K562 (cell line): ENCODE measurements around the gene APBA2. TPM values are rescaled to one million over a fixed set of nuclear protein-coding genes. Genes with fewer than 3 reads are reported as not detected.

Experiments
- CC2D1A ChIP-seq: fragments of 450-650 bp; IDR thresholded peaks from 2 replicates; pipeline ENCODE4 v1.6.1; 2017; ENCODE audit warnings: mild to moderate bottlenecking
- CXXC5 ChIP-seq: fragments of 250-450 bp; sonication (Bioruptor Pico); IDR thresholded peaks from 2 replicates; pipeline ENCODE4 v1.8.0; 2022; ENCODE audit warnings: inconsistent platforms, mild to moderate bottlenecking, moderate library complexity
- HMG20A ChIP-seq: fragments of 450-650 bp; formaldehyde crosslinking; conservative IDR thresholded peaks from 2 replicates; pipeline ENCODE4 v1.4.0; 2020; ENCODE audit warnings: mild to moderate bottlenecking, mixed read lengths
- JUNB ChIP-seq: fragments of 450-650 bp; formaldehyde crosslinking; conservative IDR thresholded peaks from 2 replicates; pipeline ENCODE4 v1.4.0; 2020; ENCODE audit warnings: mild to moderate bottlenecking
- MYC ChIP-seq, 2 experiments: fragments of 250-450 bp in 1 of 2; sonication (Bioruptor Pico) in 1 of 2; IDR thresholded peaks; 2 replicates each; pipeline versions ENCODE4 v1.5.1 to v1.6.1; 2012 to 2021; ENCODE audit warnings: low read depth in 2 of 2, borderline replicate concordance in 1 of 2, improper control_type of control experiment in 1 of 2, low read length in 1 of 2, mild to moderate bottlenecking in 1 of 2, moderate library complexity in 1 of 2
- SLC30A9 ChIP-seq: fragments of 250-450 bp; sonication (Bioruptor Pico); IDR thresholded peaks from 2 replicates; pipeline ENCODE4 v1.8.0; 2022; ENCODE audit warnings: mild to moderate bottlenecking, moderate library complexity
- SMC3 ChIP-seq: conservative IDR thresholded peaks from 2 replicates; pipeline ENCODE4 v1.6.1; 2011; ENCODE audit warnings: low read depth, low read length, improper control_type of control experiment; ENCODE audit not compliant: insufficient read depth
- STAT5B ChIP-seq: fragments of 250-450 bp; sonication (Bioruptor Pico); IDR thresholded peaks from 2 replicates; pipeline ENCODE4 v1.8.0; 2021; ENCODE audit warnings: mild to moderate bottlenecking, inconsistent platforms
- ZNF282 ChIP-seq: sonication (generic); formaldehyde crosslinking; IDR thresholded peaks from 2 replicates; pipeline ENCODE4 v1.8.1; 2023; ENCODE audit warnings: missing genetic modification reagents
- polyA plus RNA-seq, 8 experiments: library from polyadenylated mRNA; depleted of rRNA in 4 of 8; stranded (reverse) in 5 of 8; unstranded in 3 of 8; fragments of >200 nt; fragmentation: Nextera tagmentation in 2 of 8; fragmentation: Illumina TruSeq in 1 of 8; extraction: Ambion mirVana in 2 of 8; extraction: Trizol in 1 of 8; gene quantifications; 2 replicates each; pipeline versions ENCODE4 v1.2.1 to v1.2.3, GENCODE V29; 2011 to 2014; ENCODE audit warnings: inconsistent platforms in 1 of 8, missing spikeins in 1 of 8
- total RNA-seq, 7 experiments: library from RNA; depleted of rRNA in 6 of 7; stranded (reverse); fragments of >200 nt in 6 of 7; fragmentation: Illumina TruSeq in 2 of 7; extraction: Trizol in 2 of 7; gene quantifications; 2 replicates each; pipeline versions ENCODE4 v1.2.1 to v1.2.3, GENCODE V29; 2011 to 2021; ENCODE audit warnings: low replicate concordance in 1 of 7
- TF ChIP-seq, protein P1 (sequence below): IDR thresholded peaks from 2 replicates; pipeline ENCODE4 v1.6.1; 2014; ENCODE audit warnings: antibody characterized with exemption
- TF ChIP-seq, protein P2 (sequence below): sonication (generic); formaldehyde crosslinking; IDR thresholded peaks from 2 replicates; pipeline ENCODE4 v1.9.0; 2022; ENCODE audit warnings: mild to moderate bottlenecking, missing genetic modification reagents
- TF ChIP-seq, protein P3 (sequence below): fragments of 250-450 bp; sonication (Bioruptor Pico); IDR thresholded peaks from 2 replicates; pipeline ENCODE4 v1.5.0; 2021
- TF ChIP-seq, protein P4 (sequence below): fragments of 250-450 bp; sonication (Bioruptor Pico); IDR thresholded peaks from 2 replicates; pipeline ENCODE4 v1.4.0; 2020; ENCODE audit warnings: mild to moderate bottlenecking
- TF ChIP-seq, protein P5 (sequence below), 2 experiments: IDR thresholded peaks in 1 of 2; conservative IDR thresholded peaks in 1 of 2; 2 replicates each; pipeline ENCODE4 v1.6.1; 2016; ENCODE audit warnings: low read depth in 2 of 2, mild to moderate bottlenecking in 1 of 2, missing compliant biosample characterization in 1 of 2, missing genetic modification characterization in 1 of 2, moderate library complexity in 1 of 2
- TF ChIP-seq, protein P6 (sequence below): fragments of 450-650 bp; formaldehyde crosslinking; IDR thresholded peaks from 2 replicates; pipeline ENCODE4 v1.4.0; 2020; ENCODE audit warnings: mild to moderate bottlenecking
- TF ChIP-seq, protein P7 (sequence below): fragments of 250-450 bp; sonication (Bioruptor Pico); IDR thresholded peaks from 2 replicates; pipeline ENCODE4 v1.9.0; 2021; ENCODE audit warnings: mild to moderate bottlenecking

APBA2 gene
- total and polyA plus RNA-seq, 9 of the 15 experiments (the other 6 are each of a cell fraction or from before 2014, with no cell fraction given): 0.24 to 40.9 (median 25.2) TPM

DNA sequence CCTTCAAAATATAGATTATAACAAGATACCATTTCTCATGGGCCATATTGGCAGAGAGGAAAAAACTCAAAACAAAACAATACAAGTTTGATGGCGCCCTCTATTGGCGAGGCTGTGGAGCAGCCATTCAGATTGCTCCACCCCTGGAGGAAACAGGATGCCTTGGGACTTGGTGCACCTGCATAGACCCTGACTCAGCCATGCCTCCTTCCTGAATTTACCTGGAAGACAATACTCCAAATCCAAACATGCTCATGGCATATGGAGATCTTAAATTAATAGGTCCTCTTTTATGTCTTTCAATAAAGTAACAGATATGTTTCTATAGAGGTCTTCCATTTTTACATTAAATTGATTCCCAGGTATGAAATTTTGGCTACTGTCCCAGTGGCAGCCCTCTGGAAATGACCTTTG, 90.0 kb downstream of the APBA2 start (continued):
- TF ChIP-seq, protein P1, sequence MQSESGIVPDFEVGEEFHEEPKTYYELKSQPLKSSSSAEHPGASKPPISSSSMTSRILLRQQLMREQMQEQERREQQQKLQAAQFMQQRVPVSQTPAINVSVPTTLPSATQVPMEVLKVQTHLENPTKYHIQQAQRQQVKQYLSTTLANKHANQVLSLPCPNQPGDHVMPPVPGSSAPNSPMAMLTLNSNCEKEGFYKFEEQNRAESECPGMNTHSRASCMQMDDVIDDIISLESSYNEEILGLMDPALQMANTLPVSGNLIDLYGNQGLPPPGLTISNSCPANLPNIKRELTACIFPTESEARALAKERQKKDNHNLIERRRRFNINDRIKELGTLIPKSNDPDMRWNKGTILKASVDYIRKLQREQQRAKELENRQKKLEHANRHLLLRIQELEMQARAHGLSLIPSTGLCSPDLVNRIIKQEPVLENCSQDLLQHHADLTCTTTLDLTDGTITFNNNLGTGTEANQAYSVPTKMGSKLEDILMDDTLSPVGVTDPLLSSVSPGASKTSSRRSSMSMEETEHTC: no peak
- TF ChIP-seq SLC30A9 (CRISPR knock-in tag) (no peak), CXXC5 (CRISPR knock-in tag) (no peak), STAT5B (no peak), CC2D1A (peak; percentile 62), HMG20A (no peak), JUNB (CRISPR knock-in tag) (no peak), SMC3 (peak; percentile 75), ZNF282 (CRISPR knock-in tag) (no peak), MYC (IDR thresholded peaks at IDR 0.05; ENCODE audit: low read depth, low read length) (no peak), MYC (CRISPR knock-in tag; IDR thresholded peaks at IDR 0.05; ENCODE audit: borderline replicate concordance, low read depth) (no peak)
- TF ChIP-seq, protein P2, sequence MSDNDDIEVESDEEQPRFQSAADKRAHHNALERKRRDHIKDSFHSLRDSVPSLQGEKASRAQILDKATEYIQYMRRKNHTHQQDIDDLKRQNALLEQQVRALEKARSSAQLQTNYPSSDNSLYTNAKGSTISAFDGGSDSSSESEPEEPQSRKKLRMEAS: no peak
- TF ChIP-seq, protein P3, sequence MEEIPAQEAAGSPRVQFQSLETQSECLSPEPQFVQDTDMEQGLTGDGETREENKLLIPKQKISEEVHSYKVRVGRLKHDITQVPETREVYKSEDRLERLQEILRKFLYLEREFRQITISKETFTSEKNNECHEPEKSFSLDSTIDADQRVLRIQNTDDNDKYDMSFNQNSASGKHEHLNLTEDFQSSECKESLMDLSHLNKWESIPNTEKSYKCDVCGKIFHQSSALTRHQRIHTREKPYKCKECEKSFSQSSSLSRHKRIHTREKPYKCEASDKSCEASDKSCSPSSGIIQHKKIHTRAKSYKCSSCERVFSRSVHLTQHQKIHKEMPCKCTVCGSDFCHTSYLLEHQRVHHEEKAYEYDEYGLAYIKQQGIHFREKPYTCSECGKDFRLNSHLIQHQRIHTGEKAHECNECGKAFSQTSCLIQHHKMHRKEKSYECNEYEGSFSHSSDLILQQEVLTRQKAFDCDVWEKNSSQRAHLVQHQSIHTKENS: no peak
- TF ChIP-seq, protein P4, sequence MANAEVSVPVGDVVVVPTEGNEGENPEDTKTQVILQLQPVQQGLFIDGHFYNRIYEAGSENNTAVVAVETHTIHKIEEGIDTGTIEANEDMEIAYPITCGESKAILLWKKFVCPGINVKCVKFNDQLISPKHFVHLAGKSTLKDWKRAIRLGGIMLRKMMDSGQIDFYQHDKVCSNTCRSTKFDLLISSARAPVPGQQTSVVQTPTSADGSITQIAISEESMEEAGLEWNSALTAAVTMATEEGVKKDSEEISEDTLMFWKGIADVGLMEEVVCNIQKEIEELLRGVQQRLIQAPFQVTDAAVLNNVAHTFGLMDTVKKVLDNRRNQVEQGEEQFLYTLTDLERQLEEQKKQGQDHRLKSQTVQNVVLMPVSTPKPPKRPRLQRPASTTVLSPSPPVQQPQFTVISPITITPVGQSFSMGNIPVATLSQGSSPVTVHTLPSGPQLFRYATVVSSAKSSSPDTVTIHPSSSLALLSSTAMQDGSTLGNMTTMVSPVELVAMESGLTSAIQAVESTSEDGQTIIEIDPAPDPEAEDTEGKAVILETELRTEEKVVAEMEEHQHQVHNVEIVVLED (CRISPR knock-in tag): no peak
- TF ChIP-seq, protein P5, sequence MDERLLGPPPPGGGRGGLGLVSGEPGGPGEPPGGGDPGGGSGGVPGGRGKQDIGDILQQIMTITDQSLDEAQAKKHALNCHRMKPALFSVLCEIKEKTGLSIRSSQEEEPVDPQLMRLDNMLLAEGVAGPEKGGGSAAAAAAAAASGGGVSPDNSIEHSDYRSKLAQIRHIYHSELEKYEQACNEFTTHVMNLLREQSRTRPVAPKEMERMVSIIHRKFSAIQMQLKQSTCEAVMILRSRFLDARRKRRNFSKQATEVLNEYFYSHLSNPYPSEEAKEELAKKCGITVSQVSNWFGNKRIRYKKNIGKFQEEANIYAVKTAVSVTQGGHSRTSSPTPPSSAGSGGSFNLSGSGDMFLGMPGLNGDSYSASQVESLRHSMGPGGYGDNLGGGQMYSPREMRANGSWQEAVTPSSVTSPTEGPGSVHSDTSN (CRISPR knock-in tag; IDR thresholded peaks at IDR 0.05; ENCODE audit: low read depth): no peak
- TF ChIP-seq, protein P5 (tag; conservative IDR thresholded peaks at IDR 0.05; ENCODE audit: low read depth): no peak
- TF ChIP-seq, protein P6, sequence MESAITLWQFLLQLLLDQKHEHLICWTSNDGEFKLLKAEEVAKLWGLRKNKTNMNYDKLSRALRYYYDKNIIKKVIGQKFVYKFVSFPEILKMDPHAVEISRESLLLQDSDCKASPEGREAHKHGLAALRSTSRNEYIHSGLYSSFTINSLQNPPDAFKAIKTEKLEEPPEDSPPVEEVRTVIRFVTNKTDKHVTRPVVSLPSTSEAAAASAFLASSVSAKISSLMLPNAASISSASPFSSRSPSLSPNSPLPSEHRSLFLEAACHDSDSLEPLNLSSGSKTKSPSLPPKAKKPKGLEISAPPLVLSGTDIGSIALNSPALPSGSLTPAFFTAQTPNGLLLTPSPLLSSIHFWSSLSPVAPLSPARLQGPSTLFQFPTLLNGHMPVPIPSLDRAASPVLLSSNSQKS: no peak
- TF ChIP-seq, protein P7, sequence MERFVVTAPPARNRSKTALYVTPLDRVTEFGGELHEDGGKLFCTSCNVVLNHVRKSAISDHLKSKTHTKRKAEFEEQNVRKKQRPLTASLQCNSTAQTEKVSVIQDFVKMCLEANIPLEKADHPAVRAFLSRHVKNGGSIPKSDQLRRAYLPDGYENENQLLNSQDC (CRISPR knock-in tag): no peak
